Psoas muscle (tissue), 8 donors: ENCODE results near the gene SETBP1. TPM values are rescaled to one million over a fixed set of nuclear protein-coding genes. Genes with fewer than 3 reads are reported as not detected.

Source experiments
- ATAC-seq, 4 donors: fragments of 200-7000 bp; cut with Tn5 transposase; one replicate each; pipeline ENCODE4 v1.9.1; 2020; ENCODE audit warnings: moderate library complexity in 3 of 4, mild to moderate bottlenecking in 2 of 4
- DNase-seq, 2 donors: peaks; one replicate each; pipeline ENCODE4 v3.0.0-alpha.2; 2020
- H3K27ac ChIP-seq: fragments of 200-600 bp; one replicate; pipeline ENCODE4 v1.8.0; 2022
- H3K27me3 ChIP-seq, 3 donors: fragments of 200-600 bp in 1 of 3; one replicate each; pipeline versions ENCODE4 v1.6.1 to v1.8.0; 2013 to 2022; ENCODE audit warnings: low read length in 2 of 3, mild to moderate bottlenecking in 2 of 3, moderate library complexity in 1 of 3; ENCODE audit not compliant: insufficient read depth in 3 of 3
- H3K36me3 ChIP-seq, 2 donors: fragments of 200-600 bp in 1 of 2; one replicate each; pipeline versions ENCODE4 v1.6.1 to v1.8.0; 2013 to 2022; ENCODE audit warnings: low read depth in 1 of 2, mild to moderate bottlenecking in 1 of 2, moderate library complexity in 1 of 2; ENCODE audit not compliant: insufficient read depth in 1 of 2
- H3K4me1 ChIP-seq: fragments of 200-600 bp; one replicate; pipeline ENCODE4 v1.8.0; 2022
- H3K4me3 ChIP-seq: fragments of 200-600 bp; one replicate; pipeline ENCODE4 v1.8.0; 2022; ENCODE audit warnings: mild to moderate bottlenecking
- H3K9me3 ChIP-seq: fragments of 200-600 bp; one replicate; pipeline ENCODE4 v1.8.0; 2022
- WGBS, 3 donors: extraction: QIAGEN DNeasy Blood & Tissue Kit; methylation state at CpG; one replicate each; pipeline versions ENCODE4 v1.1.6 to v1.1.7; 2013; 5-methylcytosine and 5-hydroxymethylcytosine counted together
- intact Hi-C, 2 donors: fragments of 100-400 bp; cut with DNase I; formaldehyde crosslinking; loops; one replicate each; pipeline versions ENCODE4 v1.11.0 to v1.14.2; 2022
- polyA plus RNA-seq, 3 donors: library from polyadenylated mRNA; stranded (reverse); fragments of 200-250 nt; gene quantifications; one replicate each; pipeline ENCODE4 v1.2.3, GENCODE V29; 2013
- total RNA-seq, 4 donors: library from RNA; stranded (reverse); fragmentation: NEBNext Ultra II Directional in 2 of 4; extraction: Animal tissue kit (Norgen Biotek cat#: 25700) in 2 of 4; gene quantifications; one replicate each; pipeline versions ENCODE4 v1.2.1 to v1.2.4, GENCODE V29; 2021 to 2023
- TF ChIP-seq, protein P1 (sequence below): fragments of 200-600 bp; IDR thresholded peaks from one replicate; pipeline ENCODE4 v1.8.0; 2022; ENCODE audit warnings: antibody characterized with exemption
- donor health status: healthy with polysubstance abuse.
- donor health status: DM: no; HTN: no; CAD: no; lungs with moderate emphysema.
- donor health status: Bipolar disorder and iron deficiency.
- donor health status: healthy.
- donor health status: DM: yes; HTN: yes; CAD: no.
- donor health status: DM: no; HTN: no; CAD: no.
- donor health status: DM: no; HTN: no; CAD: no.
- donor health status: DM: yes; HTN: yes; CAD: no.

Gene SETBP1
- total and polyA plus RNA-seq, 7 donors: 0.61 to 21.0 (median 10.5) TPM

- TF ChIP-seq, protein P1, sequence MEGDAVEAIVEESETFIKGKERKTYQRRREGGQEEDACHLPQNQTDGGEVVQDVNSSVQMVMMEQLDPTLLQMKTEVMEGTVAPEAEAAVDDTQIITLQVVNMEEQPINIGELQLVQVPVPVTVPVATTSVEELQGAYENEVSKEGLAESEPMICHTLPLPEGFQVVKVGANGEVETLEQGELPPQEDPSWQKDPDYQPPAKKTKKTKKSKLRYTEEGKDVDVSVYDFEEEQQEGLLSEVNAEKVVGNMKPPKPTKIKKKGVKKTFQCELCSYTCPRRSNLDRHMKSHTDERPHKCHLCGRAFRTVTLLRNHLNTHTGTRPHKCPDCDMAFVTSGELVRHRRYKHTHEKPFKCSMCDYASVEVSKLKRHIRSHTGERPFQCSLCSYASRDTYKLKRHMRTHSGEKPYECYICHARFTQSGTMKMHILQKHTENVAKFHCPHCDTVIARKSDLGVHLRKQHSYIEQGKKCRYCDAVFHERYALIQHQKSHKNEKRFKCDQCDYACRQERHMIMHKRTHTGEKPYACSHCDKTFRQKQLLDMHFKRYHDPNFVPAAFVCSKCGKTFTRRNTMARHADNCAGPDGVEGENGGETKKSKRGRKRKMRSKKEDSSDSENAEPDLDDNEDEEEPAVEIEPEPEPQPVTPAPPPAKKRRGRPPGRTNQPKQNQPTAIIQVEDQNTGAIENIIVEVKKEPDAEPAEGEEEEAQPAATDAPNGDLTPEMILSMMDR: no peak
These were observed 254.2 kb downstream of the SETBP1 start for GRCh38 chr18:44934901-44935300.

GRCh38 chr18:44935455-44935854 lies 254.8 kb downstream of the SETBP1 start:
- TF ChIP-seq, protein P1: no peak
- H3K27ac ChIP-seq: no peak overlapping the region

More at GRCh38 chr18:44934901-44935300, 254.2 kb downstream of the SETBP1 start:
- Histone ChIP-seq H3K27ac (no peak overlapping the region), H3K9me3 (no peaks in the 10 kb centered on the region), H3K4me3 (no peak overlapping the region), H3K27me3 (no peaks in the 10 kb centered on the region), H3K4me1 (peaks cover 22% of the 10 kb centered on the region), H3K36me3 (no peaks in the 10 kb centered on the region)
- ATAC-seq: peak in 2 of 4 donors; percentile 63 to 70
- WGBS, 3 donors: 91 to 92% (median 92%) methylated on average over 2 of the region's 2 CpGs
- intact Hi-C loops: no loop called here
- no peak for DNase-seq

GRCh38 chr18:44936485-44936884 lies 255.8 kb downstream of the SETBP1 start:
- 24 to 42% (median 32%) methylated on average over 6 of the region's 6 CpGs for WGBS, 3 donors
- no peak for DNase-seq
- ATAC-seq: peak in 2 of 4 donors; percentile 40 to 61

More at GRCh38 chr18:44935455-44935854, 254.8 kb downstream of the SETBP1 start:
- DNase-seq (no peak), ATAC-seq (peak in 2 of 4 donors; percentile 54 to 65)
- intact Hi-C loops: no loop called here
- Histone ChIP-seq H3K27me3 (no peaks in the 10 kb centered on the region), H3K36me3 (no peaks in the 10 kb centered on the region), H3K9me3 (no peaks in the 10 kb centered on the region), H3K4me1 (peaks cover 22% of the 10 kb centered on the region), H3K4me3 (no peak overlapping the region)

DNA sequence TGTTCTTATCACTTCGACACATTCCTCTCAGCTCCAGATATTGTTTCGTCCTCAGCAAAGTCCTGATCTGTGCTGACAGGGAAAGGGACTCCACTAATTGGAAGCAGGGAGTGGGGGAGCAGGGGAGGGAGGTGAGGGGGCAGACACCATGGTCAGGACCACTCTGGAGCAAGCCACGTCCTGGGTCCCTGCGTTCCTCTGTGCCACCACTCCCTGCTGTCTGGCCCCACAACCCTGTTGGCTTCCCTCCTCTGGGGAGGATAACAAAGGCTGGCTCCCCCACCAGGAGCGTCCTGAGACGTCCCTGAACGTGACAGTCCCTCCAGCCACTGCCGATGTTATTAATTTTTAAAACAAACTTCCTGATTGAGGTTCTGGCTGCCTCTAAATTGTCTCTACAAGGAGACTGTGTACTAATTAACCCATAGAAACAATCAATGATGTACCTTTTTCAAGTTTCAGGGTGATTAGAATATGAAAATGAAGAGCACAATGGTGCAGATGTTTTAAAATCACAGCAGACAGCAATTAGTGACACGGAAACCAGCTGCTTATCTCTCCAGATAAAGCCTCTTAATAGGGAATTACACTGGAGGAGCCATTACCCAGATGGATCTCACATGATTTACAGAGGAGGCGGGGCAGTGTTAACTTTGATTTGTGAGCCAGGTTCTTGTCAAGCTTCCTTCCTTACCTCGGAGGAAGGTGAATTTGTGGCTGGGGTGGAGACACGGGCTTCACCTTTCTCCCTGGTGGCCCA lies 257.5 kb downstream of the SETBP1 start:
- Histone ChIP-seq H3K27me3 (no peaks in the 10 kb centered on the region), H3K4me1 (peaks cover 43% of the 10 kb centered on the region), H3K27ac (no peak overlapping the region), H3K36me3 (no peaks in the 10 kb centered on the region), H3K4me3 (no peak overlapping the region), H3K9me3 (no peaks in the 10 kb centered on the region)
- ATAC-seq (peak in 1 of 4 donors; percentile 24), DNase-seq (no peak)
- intact Hi-C loops: no loop called here
- TF ChIP-seq, protein P1: no peak
- WGBS, 3 donors: 57 to 69% (median 64%) methylated on average over 12 of the region's 12 CpGs

More at GRCh38 chr18:44936485-44936884, 255.8 kb downstream of the SETBP1 start:
- Histone ChIP-seq H3K4me1 (peaks cover 27% of the 10 kb centered on the region), H3K9me3 (no peaks in the 10 kb centered on the region), H3K27me3 (no peaks in the 10 kb centered on the region), H3K27ac (no peak overlapping the region), H3K36me3 (no peaks in the 10 kb centered on the region), H3K4me3 (no peak overlapping the region)
- intact Hi-C loops: no loop called here
- TF ChIP-seq, protein P1: no peak
